Glomerular visceral epithelial cell (primary cell): ENCODE results near the gene VTI1A.
A peak's percentile ranks its signal among the peaks of the same experiment; 100 is the strongest.

Source experiments
- DNase-seq: peaks from one replicate; pipeline ENCODE4 v3.0.0-alpha.2; 2016; ENCODE audit errors: extremely low spot score

VTI1A gene

GRCh38 chr10:112755446-112756234 lies 308.6 kb downstream of the VTI1A start:
- no peak for DNase-seq

DNA sequence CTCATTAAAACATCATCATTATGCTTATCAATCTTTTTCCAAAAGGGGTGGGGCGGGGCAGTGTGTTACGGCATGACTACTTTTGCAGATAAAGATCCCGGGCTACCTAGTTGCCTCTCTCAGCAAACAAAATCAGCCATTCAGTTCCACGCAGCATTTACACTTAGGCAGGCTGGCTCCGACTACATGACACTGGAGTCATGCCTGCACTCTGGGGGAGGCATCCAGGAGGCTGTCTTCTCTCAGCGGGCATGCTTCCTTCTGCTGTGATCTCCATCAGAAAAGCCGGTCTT lies 309.2 kb downstream of the VTI1A start:
- no peak for DNase-seq

DNA sequence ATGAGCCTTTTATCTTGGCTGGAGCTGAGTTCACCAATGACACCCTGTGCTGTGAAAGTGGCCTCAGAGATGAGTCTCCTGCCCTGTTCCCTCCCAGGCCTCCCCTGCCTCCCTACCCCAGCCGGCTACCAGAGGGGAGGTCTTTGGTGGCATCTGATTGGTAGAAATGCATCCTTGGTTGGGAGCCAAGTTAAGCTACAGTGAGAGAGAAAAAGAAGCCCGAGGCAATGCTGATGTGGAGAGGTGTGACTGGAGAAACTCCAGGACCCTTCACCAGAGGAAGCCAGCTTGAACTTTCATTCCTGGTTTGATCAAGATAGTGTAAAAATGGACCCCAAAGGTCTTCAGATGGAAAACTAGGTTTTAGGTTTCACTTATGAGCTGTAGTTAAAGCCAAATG lies 311.9 kb downstream of the VTI1A start:
- no peak for DNase-seq

- DNase-seq, result no peak
Measured at GRCh38 chr10:112759496-112759895, 312.5 kb downstream of the VTI1A start.

DNA sequence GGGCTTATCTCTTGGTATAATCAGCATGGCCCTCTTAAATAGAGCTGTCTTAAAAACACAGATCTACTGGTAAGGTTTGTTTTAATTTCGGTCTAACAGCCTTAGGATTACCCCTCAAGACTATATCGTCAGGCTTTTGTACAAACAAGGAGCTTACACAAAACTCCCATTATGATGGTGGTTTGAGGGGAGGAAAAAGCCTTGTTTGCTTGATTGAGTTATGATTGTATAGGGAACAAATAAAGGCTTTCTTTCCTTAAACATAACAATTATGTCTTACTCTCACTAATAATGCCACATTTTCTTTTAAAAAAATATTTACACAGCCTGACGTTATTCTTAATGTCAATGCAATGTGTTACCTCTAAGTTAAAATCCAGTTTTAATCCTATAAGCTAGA lies 314.2 kb downstream of the VTI1A start:
- DNase-seq, result no peak

DNA sequence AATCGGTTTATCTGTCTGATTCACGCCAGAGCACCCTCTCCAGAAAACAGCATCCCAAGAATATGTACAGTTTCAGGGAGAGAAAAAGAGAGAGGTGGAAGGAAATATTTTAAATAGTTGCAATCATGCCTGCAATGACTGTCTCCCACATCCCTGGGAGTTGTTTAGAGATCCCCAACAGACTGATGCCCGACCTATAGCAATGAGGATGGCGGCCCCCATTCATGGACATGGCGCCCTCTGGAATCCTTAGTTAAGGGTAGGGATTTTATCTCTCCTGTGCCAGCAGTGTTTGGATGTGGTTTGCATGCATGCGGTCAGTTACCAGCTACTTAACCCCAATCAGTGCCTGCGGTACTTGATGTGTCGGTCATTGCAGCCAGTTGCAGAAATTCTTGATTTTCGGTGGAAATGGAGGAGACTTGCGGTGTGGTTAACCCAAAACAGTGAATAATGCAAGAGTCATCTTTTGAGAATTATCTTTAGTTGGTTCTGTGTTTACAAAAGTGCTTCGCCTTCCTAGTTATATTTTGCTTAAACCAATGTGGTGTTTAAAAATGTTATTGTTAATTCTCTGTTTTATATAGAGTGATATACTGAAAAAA lies 317.0 kb downstream of the VTI1A start:
- peak; percentile 83 for DNase-seq

DNA sequence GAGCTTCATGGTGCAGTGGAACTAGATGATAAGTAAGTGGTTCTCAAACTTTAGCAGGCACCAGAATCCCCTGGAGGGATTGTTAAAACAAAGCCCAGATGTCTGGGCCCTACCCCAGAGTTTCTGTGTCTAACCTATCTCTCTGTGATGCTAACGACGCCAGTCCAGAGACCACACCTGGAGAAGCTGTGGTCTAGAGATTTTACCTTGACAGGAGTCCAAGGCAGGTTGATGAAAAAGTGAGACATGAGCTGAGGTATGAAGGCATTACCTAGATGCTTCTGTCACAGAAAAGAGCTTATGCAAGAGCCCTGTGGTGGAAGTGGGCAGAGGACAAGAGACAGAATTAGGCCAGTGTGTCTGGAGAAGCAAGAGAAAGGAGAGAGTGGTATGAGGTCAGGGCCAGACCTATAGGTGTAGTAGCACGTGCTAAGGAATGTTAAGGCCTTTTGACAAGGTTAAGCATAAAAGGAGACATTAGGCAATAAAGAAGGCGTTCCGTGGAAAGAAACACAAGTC lies 318.8 kb downstream of the VTI1A start:
- DNase-seq, result no peak

DNA sequence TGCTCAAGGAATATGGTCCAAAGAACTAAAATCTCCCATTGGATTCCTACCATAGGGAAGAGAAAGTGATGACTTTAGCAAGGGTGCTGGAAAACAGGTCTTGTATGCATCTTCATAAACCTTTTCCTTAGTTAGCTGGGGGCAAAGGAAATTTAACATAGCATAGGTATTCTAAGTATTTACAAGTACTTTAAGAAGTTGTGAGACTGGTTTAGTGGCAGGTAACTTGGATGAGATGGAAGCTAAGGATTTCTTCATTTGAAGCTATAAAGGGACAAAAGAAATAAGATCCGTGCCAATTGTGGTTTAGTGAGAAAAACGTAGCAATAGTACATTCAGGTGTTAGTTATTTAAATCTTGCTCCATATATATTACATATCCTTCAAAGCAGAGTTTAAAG lies 319.6 kb downstream of the VTI1A start:
- no peak for DNase-seq

- DNase-seq, result no peak
Measured at GRCh38 chr10:112767156-112767555, 320.1 kb downstream of the VTI1A start.

GRCh38 chr10:112768121-112768520 lies 321.1 kb downstream of the VTI1A start:
- no peak for DNase-seq

DNA sequence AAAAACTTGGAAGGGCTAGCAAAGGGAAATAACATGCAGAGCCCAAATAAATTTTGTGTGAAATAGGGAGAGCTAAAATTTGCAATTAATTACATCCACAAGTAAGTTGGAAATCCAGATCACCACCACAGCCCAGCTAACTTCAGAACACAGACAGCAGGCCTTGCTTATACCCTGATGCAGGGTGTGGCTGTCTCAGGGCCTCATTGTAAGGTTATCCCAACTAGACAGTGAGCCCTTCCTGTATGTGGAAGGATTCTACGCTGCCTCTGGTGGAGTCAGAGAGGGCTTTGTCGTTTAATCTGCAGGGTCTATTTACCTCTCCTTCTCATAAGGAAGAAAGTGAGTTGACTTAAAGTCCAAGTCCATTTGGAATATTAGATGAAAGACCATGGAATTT lies 322.1 kb downstream of the VTI1A start:
- no peak for DNase-seq

- DNase-seq, result no peak
Measured at GRCh38 chr10:112769611-112770370, 322.8 kb downstream of the VTI1A start.

GRCh38 chr10:112771733-112772132 lies 324.7 kb downstream of the VTI1A start:
- DNase-seq, result no peak

DNA sequence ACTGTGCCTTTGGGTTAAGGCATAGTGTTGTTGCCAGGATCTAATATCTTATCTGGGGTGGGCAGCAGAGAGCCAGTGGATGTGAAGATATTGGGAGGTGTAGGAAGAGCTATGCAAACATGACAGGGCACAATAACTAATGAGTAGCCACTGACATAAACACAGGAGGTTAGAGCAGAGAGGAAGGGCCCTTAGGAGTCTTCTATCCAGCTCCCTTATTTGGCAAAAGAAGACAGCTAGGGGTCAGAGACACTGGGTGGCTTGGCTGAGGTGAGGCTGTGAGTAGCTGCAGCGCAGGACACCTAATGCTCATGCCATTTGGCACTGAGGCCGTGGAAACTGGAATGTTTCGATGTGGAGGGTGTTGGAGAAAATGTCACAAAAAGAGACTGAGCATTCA lies 326.8 kb downstream of the VTI1A start:
- DNase-seq, result no peak

GRCh38 chr10:112774210-112774609 lies 327.2 kb downstream of the VTI1A start:
- no peak for DNase-seq

GRCh38 chr10:112774798-112775197 lies 327.8 kb downstream of the VTI1A start:
- DNase-seq, result no peak

DNA sequence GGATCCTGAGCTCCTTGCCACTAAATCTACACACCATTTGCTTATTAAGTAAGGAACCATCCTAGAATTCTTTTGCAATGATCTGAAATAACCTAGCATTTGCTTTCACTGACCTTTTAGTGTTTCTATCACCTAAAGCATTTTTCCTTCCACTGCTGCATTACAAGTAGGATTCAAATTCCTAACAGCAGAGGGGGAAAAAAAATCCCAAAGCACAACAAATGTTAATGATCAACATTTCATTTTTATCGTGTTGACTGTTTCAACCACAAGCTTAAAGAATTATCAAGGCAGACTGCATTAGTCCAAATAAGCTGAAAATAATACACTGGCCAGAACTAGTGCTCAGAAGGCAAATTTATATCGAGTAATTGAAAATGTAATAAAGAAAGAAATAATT lies 328.4 kb downstream of the VTI1A start:
- DNase-seq, result no peak

DNA sequence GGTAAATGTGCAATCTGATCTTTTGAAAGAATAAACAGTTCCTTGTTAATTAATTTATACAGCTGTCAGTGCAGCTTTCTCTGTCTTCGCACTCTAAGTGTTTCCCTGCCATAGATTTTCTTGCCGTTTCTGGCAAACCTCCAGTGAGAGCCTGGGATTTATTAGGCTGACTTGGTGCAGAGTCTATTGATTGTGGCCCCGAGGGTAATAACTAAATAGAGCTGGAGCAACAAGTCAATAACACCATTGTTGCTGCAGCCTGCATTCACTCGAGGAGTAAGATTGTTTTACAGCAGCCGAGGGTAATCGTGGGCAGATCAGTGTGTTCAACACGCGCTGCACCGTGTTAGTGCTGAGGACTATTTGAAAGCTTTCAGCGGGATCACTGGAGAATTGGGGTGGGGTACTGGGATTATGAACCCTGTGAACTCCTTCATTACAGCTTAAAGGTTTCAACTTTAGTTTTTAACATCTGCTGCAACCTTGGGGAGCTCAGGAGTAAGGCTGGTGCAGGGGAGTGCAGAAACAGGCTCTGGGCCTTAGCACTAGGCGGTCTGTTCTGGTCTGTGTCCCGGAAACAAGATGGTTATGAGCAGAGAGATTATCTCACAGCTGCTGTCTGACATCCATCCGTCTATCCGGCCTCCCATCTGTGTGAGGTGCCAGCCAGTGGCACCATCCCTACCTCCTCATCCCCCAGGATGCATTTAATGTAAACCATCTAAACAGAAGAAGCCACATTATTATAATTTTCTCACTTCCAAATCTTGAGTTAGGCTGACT lies 329.1 kb downstream of the VTI1A start:
- DNase-seq, result no peak

DNA sequence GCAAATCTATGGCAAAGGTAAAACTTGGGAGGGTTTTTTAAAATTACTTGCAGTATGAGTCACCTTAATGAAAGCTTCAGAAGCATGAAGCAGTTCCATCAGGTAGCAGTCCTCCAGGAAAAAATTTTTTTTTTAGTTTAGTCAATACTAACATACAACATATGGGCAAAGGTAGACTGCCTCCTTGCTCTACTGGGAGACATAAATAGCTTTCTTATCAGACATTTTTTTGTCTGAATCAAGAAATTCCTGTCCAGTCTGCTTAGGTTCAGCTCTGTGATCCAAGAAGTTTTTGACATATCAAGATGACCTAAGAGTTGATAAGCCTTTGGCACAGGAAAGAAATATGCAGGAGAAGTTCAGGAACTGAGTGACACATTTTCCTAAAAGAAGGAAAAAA lies 331.6 kb downstream of the VTI1A start:
- DNase-seq, result no peak

GRCh38 chr10:112779025-112779770 lies 332.2 kb downstream of the VTI1A start:
- no peak for DNase-seq

DNA sequence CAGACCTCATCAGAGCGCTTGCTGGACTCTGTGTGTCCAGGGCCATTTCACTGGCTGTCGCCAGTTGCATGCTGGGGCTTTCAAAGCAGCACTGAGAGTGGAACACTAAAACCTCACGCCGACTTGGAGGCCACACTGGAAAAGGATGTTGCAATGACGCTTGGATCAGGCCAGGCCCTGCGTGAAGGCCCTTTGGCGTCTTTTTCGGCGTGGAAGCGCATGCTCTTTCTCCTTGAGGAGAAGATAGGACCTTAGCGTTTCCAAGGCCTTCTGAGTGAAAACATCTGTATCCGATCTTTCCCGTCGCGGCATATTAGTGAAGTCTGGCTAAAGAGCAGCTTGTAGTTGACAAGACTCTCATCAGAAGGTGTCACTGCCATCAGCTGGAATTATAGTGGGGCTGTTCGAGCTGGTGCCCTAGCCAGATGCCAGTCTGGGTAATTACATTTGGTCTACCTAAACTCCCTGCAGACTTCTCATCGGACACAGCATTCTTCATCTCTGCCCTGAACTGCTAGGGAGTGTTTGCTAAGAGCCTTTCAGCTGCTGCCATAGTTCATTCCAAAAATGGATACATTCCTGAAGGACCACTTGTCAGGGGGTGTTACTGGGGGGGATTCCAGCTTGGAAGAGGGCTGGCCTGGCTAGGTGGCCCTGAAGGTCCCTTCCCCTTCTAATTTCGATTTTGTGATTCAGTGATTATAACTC lies 335.3 kb downstream of the VTI1A start:
- DNase-seq, result no peak
